Retinal pigment epithelial cell (primary cell): ENCODE data around the gene PLCL2.

Experiments used
- DNase-seq: peaks from one replicate; pipeline ENCODE4 v3.0.0-alpha.2; 2010; ENCODE audit warnings: low read depth
- H3K4me3 ChIP-seq: 2 replicates; pipeline ENCODE4 v1.5.1; 2011; ENCODE audit warnings: mild to moderate bottlenecking, low read length, control low read depth, moderate library complexity
- TF ChIP-seq, protein P1 (sequence below): conservative IDR thresholded peaks from 2 replicates; pipeline ENCODE4 v1.5.1; 2011; ENCODE audit warnings: low read depth, low read length, control low read depth, inconsistent platforms

Gene PLCL2

GRCh38 chr3:17044855-17045254 lies 160.1 kb downstream of the PLCL2 start:
- H3K4me3 ChIP-seq, result no peak overlapping the region
- TF ChIP-seq, protein P1, sequence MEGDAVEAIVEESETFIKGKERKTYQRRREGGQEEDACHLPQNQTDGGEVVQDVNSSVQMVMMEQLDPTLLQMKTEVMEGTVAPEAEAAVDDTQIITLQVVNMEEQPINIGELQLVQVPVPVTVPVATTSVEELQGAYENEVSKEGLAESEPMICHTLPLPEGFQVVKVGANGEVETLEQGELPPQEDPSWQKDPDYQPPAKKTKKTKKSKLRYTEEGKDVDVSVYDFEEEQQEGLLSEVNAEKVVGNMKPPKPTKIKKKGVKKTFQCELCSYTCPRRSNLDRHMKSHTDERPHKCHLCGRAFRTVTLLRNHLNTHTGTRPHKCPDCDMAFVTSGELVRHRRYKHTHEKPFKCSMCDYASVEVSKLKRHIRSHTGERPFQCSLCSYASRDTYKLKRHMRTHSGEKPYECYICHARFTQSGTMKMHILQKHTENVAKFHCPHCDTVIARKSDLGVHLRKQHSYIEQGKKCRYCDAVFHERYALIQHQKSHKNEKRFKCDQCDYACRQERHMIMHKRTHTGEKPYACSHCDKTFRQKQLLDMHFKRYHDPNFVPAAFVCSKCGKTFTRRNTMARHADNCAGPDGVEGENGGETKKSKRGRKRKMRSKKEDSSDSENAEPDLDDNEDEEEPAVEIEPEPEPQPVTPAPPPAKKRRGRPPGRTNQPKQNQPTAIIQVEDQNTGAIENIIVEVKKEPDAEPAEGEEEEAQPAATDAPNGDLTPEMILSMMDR, result no peak
- DNase-seq, result no peak

DNA sequence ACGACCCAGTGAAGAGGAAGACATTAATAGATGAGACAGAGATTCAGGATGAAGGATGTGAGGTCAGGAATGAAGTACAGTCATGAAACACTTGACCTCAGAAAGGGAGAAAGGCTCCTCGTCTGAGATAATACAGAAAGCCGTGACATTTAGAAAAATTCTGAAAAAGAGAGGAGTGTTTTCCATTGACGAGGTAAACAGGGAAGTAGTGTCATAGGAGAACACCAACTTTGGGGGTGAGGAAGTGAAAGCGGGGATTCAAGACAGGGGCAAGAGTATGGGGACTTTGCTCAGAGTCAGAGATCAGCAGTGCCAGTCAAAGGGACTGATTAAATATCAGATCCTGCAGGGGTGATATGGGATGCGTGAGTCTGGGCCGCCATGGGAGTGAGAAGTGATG lies 160.9 kb downstream of the PLCL2 start:
- no peak overlapping the region for H3K4me3 ChIP-seq
- TF ChIP-seq, protein P1, result no peak
- DNase-seq, result no peak

DNA sequence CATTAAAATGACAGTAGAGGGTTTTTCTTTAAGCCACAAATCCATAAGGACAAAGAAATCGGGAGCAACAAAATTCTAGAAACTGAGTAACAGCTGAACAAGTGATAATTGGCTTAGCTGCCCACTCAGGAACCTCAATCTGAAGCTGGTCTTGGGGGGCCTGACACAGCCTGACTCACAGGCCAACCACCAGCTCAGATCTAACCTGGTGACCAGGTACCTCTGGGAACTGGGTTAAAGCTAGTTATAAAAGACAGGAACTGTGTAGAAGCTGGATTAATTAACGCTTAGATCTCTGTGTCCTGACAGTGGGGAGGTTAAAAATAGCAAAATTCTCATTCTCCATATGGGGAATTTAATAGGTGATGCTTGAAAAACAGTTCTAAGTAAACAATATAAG lies 161.9 kb downstream of the PLCL2 start:
- no peak for DNase-seq
- TF ChIP-seq, protein P1, result no peak
- no peak overlapping the region for H3K4me3 ChIP-seq

GRCh38 chr3:17047162-17047561 lies 162.4 kb downstream of the PLCL2 start:
- TF ChIP-seq, protein P1, result no peak
- DNase-seq, result no peak
- H3K4me3 ChIP-seq, result no peak overlapping the region

DNA sequence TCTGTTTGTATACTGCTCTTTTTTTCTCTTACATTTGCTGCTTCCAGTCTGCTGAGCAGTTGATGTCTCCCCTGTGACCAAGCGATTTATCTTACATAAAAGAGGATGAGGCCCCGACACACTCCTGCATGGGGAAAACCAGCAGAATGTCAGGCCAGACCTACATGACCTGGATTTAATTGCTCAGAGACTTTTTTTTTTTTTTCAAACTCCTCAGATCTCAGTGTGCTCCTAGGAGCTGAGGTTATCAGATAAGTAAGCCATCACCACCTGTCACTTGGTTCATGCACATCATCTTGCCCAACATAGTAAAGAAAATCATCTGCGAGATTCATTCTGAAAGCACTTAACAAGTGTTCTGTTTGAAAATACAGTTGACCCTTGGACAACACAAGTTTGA lies 163.1 kb downstream of the PLCL2 start:
- TF ChIP-seq, protein P1, result no peak
- no peak for DNase-seq
- no peak overlapping the region for H3K4me3 ChIP-seq

DNA sequence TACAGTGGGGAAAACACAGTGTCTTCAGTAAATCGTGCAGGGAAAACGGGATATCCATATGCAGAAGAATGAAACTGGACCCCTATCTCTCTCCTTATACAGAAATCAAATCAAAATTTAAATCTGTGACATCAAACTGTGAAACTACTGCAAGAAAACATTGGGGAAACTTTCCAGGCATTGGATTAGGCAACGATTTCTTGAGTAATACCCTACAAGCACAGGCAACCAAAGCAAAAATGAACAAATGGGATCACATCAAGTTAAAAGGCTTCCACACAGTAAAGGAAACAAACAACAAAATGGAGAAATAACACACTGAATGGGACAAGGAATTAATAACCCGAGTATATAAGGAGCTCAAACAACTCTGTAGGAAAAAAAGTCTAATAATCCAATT lies 165.3 kb downstream of the PLCL2 start:
- DNase-seq, result no peak
- H3K4me3 ChIP-seq, result no peak overlapping the region
- TF ChIP-seq, protein P1, result no peak

DNA sequence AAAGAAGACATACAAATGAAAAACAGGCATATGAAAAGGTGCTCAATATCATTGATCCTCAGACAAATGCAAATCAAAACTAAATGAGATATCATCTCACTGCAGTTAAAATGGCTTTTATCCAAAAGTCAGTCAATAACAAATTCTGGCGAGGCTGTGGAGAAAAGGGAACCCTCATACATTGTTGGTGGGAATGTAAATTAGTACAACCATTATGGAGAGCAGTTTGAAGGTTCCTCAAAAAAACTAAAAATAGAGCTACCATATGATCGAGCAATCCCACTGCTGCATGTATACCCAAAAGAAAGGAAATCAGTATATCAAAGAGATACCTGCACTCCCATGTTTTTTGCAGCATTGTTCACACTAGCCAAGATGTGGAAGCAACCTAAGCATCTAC lies 165.8 kb downstream of the PLCL2 start:
- H3K4me3 ChIP-seq, result no peak overlapping the region
- no peak for DNase-seq
- TF ChIP-seq, protein P1, result no peak
